Type B pancreatic cell (in vitro differentiated cells): ENCODE results near the gene TENT5C. TPM values are rescaled to one million over a fixed set of nuclear protein-coding genes. Genes with fewer than 3 reads are reported as not detected.
A peak's percentile ranks its signal among the peaks of the same experiment; 100 is the strongest.

Experiments used
- DNase-seq: peaks from one replicate; pipeline ENCODE4 v3.0.0; 2021; ENCODE audit warnings: mixed read lengths; ENCODE audit not compliant: unreplicated experiment; ENCODE audit errors: extremely low spot score
- H3K27ac Mint-ChIP-seq: 2 replicates; pipeline ENCODE4 v1.8.0; 2021; ENCODE audit warnings: mild to moderate bottlenecking, mixed read lengths
- H3K27me3 Mint-ChIP-seq: 2 replicates; pipeline ENCODE4 v1.8.0; 2021; ENCODE audit warnings: mixed read lengths
- H3K36me3 Mint-ChIP-seq: 2 replicates; pipeline ENCODE4 v1.8.0; 2021; ENCODE audit warnings: mixed read lengths
- H3K4me1 Mint-ChIP-seq: one replicate; pipeline ENCODE4 v1.8.0; 2021; ENCODE audit warnings: mixed read lengths; ENCODE audit not compliant: unreplicated experiment
- H3K4me3 Mint-ChIP-seq: 2 replicates; pipeline ENCODE4 v1.8.0; 2021; ENCODE audit warnings: mild to moderate bottlenecking, mixed read lengths
- H3K9me3 Mint-ChIP-seq: 2 replicates; pipeline ENCODE4 v1.8.0; 2021; ENCODE audit warnings: mixed read lengths
- CTCF ChIP-seq: fragments of 200-600 bp; sonication (generic); conservative IDR thresholded peaks from 2 replicates; pipeline ENCODE4 v1.5.0; 2021; ENCODE audit warnings: antibody characterized with exemption, mild to moderate bottlenecking
- total RNA-seq: library from RNA; stranded (reverse); gene quantifications from 2 replicates; pipeline ENCODE4 v1.2.1, GENCODE V29; 2021; ENCODE audit warnings: low replicate concordance

The TENT5C gene
- total RNA-seq, 1 donor from 2014 or later = 13.8 TPM

GRCh38 chr1:117592155-117592554 is 13.7 kb upstream of the TENT5C start:
- TF ChIP-seq CTCF = no peak
- DNase-seq = no peak
- H3K27ac Mint-ChIP-seq = no peak overlapping the region
- H3K27me3 Mint-ChIP-seq = no peaks in the 10 kb centered on the region
- H3K4me3 Mint-ChIP-seq = no peak overlapping the region
- no peaks in the 10 kb centered on the region for H3K9me3 Mint-ChIP-seq
- H3K4me1 Mint-ChIP-seq = no peaks in the 10 kb centered on the region
- H3K36me3 Mint-ChIP-seq = no peaks in the 10 kb centered on the region

GRCh38 chr1:117594261-117594990 is 11.4 kb upstream of the TENT5C start:
- no peaks in the 10 kb centered on the region for H3K9me3 Mint-ChIP-seq

GRCh38 chr1:117596023-117596720 is 9.7 kb upstream of the TENT5C start:
- no peaks in the 10 kb centered on the region for H3K36me3 Mint-ChIP-seq
- H3K27ac Mint-ChIP-seq = no peak overlapping the region
- H3K4me1 Mint-ChIP-seq = no peaks in the 10 kb centered on the region
- H3K4me3 Mint-ChIP-seq = no peak overlapping the region
- H3K9me3 Mint-ChIP-seq = no peaks in the 10 kb centered on the region
- H3K27me3 Mint-ChIP-seq = peaks cover 10% of the 10 kb centered on the region
- DNase-seq = no peak
- no peak for TF ChIP-seq CTCF

More at GRCh38 chr1:117594261-117594990, 11.4 kb upstream of the TENT5C start:
- no peak overlapping the region for H3K27ac Mint-ChIP-seq
- DNase-seq = no peak
- H3K36me3 Mint-ChIP-seq = no peaks in the 10 kb centered on the region
- no peak overlapping the region for H3K4me3 Mint-ChIP-seq
- no peak for TF ChIP-seq CTCF
- peaks cover 3% of the 10 kb centered on the region for H3K27me3 Mint-ChIP-seq
- no peaks in the 10 kb centered on the region for H3K4me1 Mint-ChIP-seq

- Mint-ChIP-seq H3K27me3 (peaks cover 22% of the 10 kb centered on the region), H3K27ac (no peak overlapping the region), H3K4me1 (no peaks in the 10 kb centered on the region), H3K4me3 (no peak overlapping the region), H3K36me3 (no peaks in the 10 kb centered on the region), H3K9me3 (no peaks in the 10 kb centered on the region)
- no peak for TF ChIP-seq CTCF
- DNase-seq = no peak
Observed at GRCh38 chr1:117598489-117598888, 7.4 kb upstream of the TENT5C start.

GRCh38 chr1:117599286-117600221 is 6.3 kb upstream of the TENT5C start:
- Mint-ChIP-seq H3K27ac (peak overlapping the region; percentile 29), H3K36me3 (no peaks in the 10 kb centered on the region), H3K9me3 (no peaks in the 10 kb centered on the region), H3K4me3 (no peak overlapping the region), H3K4me1 (no peaks in the 10 kb centered on the region), H3K27me3 (peaks cover 33% of the 10 kb centered on the region)
- no peak for TF ChIP-seq CTCF
- no peak for DNase-seq
